ENCODE data around the gene PRKCH.

Gene PRKCH

DNA sequence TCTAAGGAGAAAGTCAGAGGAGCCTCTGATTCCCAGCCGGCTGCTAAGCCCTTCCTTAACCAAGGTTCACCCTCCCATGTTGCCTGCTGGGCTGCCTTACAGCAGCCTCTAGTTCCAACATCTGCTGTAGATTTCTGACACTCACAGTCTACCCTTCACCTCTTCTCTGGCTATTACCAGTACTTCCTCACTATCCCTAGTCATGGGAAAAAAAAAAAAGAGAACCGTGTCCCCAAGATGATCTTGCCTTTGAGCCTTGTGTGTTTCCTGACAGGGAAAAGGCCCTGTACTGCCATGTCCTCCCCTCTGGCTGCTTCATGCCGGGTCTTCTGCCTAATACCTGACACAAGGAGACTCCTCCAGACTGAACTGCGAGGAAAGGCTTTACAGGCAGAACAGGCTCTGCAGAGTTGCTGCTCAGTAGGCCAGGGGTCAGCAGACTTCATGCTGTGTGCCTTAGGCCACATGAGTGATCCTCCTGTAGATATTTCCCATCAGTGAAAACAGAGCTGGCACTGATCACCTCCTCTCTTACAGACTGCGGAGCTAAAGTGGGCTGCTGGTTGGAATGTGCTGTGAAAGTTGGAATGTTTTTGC, 46.8 kb downstream of the PRKCH start:
- H3K27ac ChIP-seq (ENCODE audit: low read length), result no peak overlapping the region
- H3K9me3 ChIP-seq (ENCODE audit: insufficient read depth, low read length), result no peaks in the 10 kb centered on the region
- H3K9ac ChIP-seq (ENCODE audit: low read length), result no peak overlapping the region
- no peak overlapping the region for H3K4me3 ChIP-seq (ENCODE audit: low read length)
- no peak overlapping the region for H3K4me2 ChIP-seq (ENCODE audit: low read length)
- TF ChIP-seq EZH2phosphoT487 (IDR thresholded peaks at IDR 0.05; ENCODE audit: low read depth), result no peak
- TF ChIP-seq, protein P1, sequence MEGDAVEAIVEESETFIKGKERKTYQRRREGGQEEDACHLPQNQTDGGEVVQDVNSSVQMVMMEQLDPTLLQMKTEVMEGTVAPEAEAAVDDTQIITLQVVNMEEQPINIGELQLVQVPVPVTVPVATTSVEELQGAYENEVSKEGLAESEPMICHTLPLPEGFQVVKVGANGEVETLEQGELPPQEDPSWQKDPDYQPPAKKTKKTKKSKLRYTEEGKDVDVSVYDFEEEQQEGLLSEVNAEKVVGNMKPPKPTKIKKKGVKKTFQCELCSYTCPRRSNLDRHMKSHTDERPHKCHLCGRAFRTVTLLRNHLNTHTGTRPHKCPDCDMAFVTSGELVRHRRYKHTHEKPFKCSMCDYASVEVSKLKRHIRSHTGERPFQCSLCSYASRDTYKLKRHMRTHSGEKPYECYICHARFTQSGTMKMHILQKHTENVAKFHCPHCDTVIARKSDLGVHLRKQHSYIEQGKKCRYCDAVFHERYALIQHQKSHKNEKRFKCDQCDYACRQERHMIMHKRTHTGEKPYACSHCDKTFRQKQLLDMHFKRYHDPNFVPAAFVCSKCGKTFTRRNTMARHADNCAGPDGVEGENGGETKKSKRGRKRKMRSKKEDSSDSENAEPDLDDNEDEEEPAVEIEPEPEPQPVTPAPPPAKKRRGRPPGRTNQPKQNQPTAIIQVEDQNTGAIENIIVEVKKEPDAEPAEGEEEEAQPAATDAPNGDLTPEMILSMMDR (IDR thresholded peaks at IDR 0.05; ENCODE audit: low read depth, low read length), result no peak
- H2AFZ ChIP-seq (ENCODE audit: low read depth, low read length), result no peak overlapping the region
- no peaks in the 10 kb centered on the region for H3K79me2 ChIP-seq (ENCODE audit: low read length)
- no peaks in the 10 kb centered on the region for H3K4me1 ChIP-seq (ENCODE audit: low read length)
- peaks cover 17% of the 10 kb centered on the region for H3K27me3 ChIP-seq (ENCODE audit: low read depth, low read length)
- no peaks in the 10 kb centered on the region for H4K20me1 ChIP-seq (ENCODE audit: insufficient read depth, low read length)
- H3K36me3 ChIP-seq (replicated peaks; ENCODE audit: low read depth, low read length), result no peaks in the 10 kb centered on the region

DNA sequence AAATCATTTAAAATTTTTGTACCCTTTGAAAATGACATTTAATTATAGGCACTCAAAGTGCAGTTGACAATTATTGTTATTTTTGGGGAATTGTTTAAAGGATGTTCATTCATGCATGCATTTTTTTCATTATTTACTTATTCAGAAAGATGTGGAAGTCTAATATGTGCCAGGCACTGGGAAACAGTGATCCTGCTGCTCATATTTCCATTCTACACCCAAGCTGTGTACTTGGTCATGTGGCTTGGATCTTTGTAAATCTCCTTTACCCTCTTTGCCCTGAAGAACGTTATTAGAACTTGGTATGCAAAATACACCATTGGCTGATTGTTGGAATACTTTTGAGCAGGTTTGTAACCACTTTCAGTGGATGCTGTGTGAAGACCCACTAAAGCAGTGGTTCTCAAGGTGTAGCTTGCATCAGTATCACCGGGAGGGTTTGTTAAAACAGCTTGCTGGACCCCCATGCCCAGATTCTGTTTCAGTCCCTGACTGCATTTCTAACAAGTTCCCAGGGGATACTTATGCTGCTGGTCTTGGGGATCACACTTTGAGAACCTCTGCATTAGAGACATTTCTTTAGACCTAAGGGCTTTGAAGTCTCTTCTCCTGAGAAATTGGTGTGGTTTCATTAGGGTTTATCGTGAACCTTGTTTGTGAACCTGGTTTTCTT, 47.5 kb downstream of the PRKCH start:
- TF ChIP-seq, protein P1 (IDR thresholded peaks at IDR 0.05; ENCODE audit: low read depth, low read length), result no peak
- no peak for TF ChIP-seq EZH2phosphoT487 (IDR thresholded peaks at IDR 0.05; ENCODE audit: low read depth)
- Histone ChIP-seq H2AFZ (ENCODE audit: low read depth, low read length) (no peak overlapping the region), H3K4me2 (ENCODE audit: low read length) (no peak overlapping the region), H3K9ac (ENCODE audit: low read length) (no peak overlapping the region), H3K79me2 (ENCODE audit: low read length) (no peaks in the 10 kb centered on the region), H3K36me3 (replicated peaks; ENCODE audit: low read depth, low read length) (no peaks in the 10 kb centered on the region), H4K20me1 (ENCODE audit: insufficient read depth, low read length) (no peaks in the 10 kb centered on the region), H3K27ac (ENCODE audit: low read length) (no peak overlapping the region), H3K4me1 (ENCODE audit: low read length) (no peaks in the 10 kb centered on the region), H3K4me3 (ENCODE audit: low read length) (no peak overlapping the region), H3K9me3 (ENCODE audit: insufficient read depth, low read length) (no peaks in the 10 kb centered on the region), H3K27me3 (ENCODE audit: low read depth, low read length) (peaks cover 17% of the 10 kb centered on the region)

DNA sequence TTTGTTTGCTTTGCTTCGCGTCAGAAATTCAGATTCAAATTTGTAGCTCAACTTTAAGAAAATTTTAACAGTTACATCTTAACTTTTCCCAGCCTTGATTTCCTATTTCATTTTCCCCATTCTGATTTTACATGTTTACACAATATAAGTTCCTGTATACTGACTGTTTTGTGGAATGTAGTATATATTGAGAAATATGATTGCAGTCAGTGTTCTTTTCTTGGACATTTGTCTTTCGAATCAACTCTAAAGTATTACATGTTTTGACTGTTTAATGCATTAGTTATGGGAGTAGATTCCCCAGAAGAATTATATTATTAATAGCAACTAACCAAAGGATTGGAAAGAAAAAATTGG, 48.1 kb downstream of the PRKCH start:
- H3K9ac ChIP-seq (ENCODE audit: low read length), result no peak overlapping the region
- 0 out of 2 replicates have a peak, but pooled peaks cover under 1% of the 10 kb centered on the region for H3K9me3 ChIP-seq (ENCODE audit: insufficient read depth, low read length)
- no peak for TF ChIP-seq EZH2phosphoT487 (IDR thresholded peaks at IDR 0.05; ENCODE audit: low read depth)
- TF ChIP-seq, protein P1 (IDR thresholded peaks at IDR 0.05; ENCODE audit: low read depth, low read length), result no peak
- H3K27ac ChIP-seq (ENCODE audit: low read length), result no peak overlapping the region
- no peak overlapping the region for H3K4me3 ChIP-seq (ENCODE audit: low read length)
- no peaks in the 10 kb centered on the region for H3K4me1 ChIP-seq (ENCODE audit: low read length)
- no peaks in the 10 kb centered on the region for H3K36me3 ChIP-seq (replicated peaks; ENCODE audit: low read depth, low read length)
- H3K79me2 ChIP-seq (ENCODE audit: low read length), result no peaks in the 10 kb centered on the region
- no peak overlapping the region for H2AFZ ChIP-seq (ENCODE audit: low read depth, low read length)
- H3K27me3 ChIP-seq (ENCODE audit: low read depth, low read length), result peaks cover 17% of the 10 kb centered on the region
- no peak overlapping the region for H3K4me2 ChIP-seq (ENCODE audit: low read length)
- no peaks in the 10 kb centered on the region for H4K20me1 ChIP-seq (ENCODE audit: insufficient read depth, low read length)

DNA sequence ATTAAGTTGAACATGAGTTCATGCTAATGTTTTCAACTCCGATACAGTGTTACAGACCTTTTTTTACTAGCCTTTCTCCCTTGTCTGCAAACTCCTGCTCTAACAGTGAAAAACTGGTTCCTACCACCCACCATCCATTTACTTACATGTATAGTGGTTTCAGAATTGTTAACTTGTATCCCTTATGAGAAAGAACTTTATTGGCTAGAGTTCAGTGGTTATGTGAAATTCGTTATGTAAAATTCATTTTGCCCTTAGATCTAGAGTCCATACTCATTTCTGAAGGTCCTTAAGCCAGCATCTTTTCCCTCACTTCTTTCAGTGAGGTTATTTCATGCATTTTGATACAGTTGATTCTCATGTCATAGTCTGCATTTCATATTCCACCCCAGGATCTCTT, 51.0 kb downstream of the PRKCH start:
- Histone ChIP-seq H3K36me3 (replicated peaks; ENCODE audit: low read depth, low read length) (no peaks in the 10 kb centered on the region), H3K9ac (ENCODE audit: low read length) (no peak overlapping the region), H2AFZ (ENCODE audit: low read depth, low read length) (no peak overlapping the region), H3K4me3 (ENCODE audit: low read length) (no peak overlapping the region), H3K27me3 (ENCODE audit: low read depth, low read length) (peaks cover 3% of the 10 kb centered on the region; the same call in 1 of the 2 replicates), H3K4me2 (ENCODE audit: low read length) (no peak overlapping the region), H3K4me1 (ENCODE audit: low read length) (no peaks in the 10 kb centered on the region), H3K9me3 (ENCODE audit: insufficient read depth, low read length) (peaks cover 15% of the 10 kb centered on the region; the same call in 1 of the 2 replicates), H3K27ac (ENCODE audit: low read length) (no peak overlapping the region), H3K79me2 (ENCODE audit: low read length) (no peaks in the 10 kb centered on the region), H4K20me1 (ENCODE audit: insufficient read depth, low read length) (no peaks in the 10 kb centered on the region)
- no peak for TF ChIP-seq EZH2phosphoT487 (IDR thresholded peaks at IDR 0.05; ENCODE audit: low read depth)
- TF ChIP-seq, protein P1 (IDR thresholded peaks at IDR 0.05; ENCODE audit: low read depth, low read length), result no peak
